Measurements from ENCODE around the gene FRAS1. TPM values are rescaled to one million over a fixed set of nuclear protein-coding genes. Genes with fewer than 3 reads are reported as not detected.

FRAS1 gene
- total RNA-seq, 1 donor from 2014 or later, result not detected

DNA sequence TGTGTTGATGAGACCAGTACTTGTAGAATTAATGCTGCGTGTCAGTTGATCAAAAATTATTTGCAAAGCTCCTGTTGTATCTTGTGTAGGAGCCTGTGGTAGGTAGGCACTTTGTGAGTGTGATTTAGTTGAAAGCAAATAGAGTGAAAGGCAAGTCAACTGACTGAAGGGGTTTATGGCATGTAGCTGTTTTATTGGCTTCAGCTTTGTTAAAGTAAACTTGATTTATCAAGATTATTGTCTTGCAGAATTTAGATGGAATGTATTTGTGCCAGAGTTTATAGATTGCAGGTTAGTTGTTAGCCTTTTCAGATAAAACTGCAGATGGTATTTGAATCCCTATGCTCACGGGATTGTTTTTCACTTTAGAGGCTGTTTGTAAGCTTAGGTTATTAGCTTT lies 128.0 kb downstream of the FRAS1 start:
- TF ChIP-seq, protein P1, sequence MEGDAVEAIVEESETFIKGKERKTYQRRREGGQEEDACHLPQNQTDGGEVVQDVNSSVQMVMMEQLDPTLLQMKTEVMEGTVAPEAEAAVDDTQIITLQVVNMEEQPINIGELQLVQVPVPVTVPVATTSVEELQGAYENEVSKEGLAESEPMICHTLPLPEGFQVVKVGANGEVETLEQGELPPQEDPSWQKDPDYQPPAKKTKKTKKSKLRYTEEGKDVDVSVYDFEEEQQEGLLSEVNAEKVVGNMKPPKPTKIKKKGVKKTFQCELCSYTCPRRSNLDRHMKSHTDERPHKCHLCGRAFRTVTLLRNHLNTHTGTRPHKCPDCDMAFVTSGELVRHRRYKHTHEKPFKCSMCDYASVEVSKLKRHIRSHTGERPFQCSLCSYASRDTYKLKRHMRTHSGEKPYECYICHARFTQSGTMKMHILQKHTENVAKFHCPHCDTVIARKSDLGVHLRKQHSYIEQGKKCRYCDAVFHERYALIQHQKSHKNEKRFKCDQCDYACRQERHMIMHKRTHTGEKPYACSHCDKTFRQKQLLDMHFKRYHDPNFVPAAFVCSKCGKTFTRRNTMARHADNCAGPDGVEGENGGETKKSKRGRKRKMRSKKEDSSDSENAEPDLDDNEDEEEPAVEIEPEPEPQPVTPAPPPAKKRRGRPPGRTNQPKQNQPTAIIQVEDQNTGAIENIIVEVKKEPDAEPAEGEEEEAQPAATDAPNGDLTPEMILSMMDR (IDR thresholded peaks at IDR 0.05), result no peak
- Mint-ChIP-seq H3K4me3 (no peak overlapping the region), H3K9me3 (peaks cover 2% of the 10 kb centered on the region), H3K27ac (no peak overlapping the region), H3K4me1 (no peaks in the 10 kb centered on the region), H3K27me3 (peaks cover 4% of the 10 kb centered on the region), H3K36me3 (ENCODE audit: low read depth) (no peaks in the 10 kb centered on the region)
- DNase-seq (no peak), ATAC-seq (ENCODE audit: low read depth) (no peak)
- ChIA-PET CTCF (no interaction called here), POLR2A (no interaction called here)
- intact Hi-C loops (cut with micrococcal nuclease), result no loop called here

DNA sequence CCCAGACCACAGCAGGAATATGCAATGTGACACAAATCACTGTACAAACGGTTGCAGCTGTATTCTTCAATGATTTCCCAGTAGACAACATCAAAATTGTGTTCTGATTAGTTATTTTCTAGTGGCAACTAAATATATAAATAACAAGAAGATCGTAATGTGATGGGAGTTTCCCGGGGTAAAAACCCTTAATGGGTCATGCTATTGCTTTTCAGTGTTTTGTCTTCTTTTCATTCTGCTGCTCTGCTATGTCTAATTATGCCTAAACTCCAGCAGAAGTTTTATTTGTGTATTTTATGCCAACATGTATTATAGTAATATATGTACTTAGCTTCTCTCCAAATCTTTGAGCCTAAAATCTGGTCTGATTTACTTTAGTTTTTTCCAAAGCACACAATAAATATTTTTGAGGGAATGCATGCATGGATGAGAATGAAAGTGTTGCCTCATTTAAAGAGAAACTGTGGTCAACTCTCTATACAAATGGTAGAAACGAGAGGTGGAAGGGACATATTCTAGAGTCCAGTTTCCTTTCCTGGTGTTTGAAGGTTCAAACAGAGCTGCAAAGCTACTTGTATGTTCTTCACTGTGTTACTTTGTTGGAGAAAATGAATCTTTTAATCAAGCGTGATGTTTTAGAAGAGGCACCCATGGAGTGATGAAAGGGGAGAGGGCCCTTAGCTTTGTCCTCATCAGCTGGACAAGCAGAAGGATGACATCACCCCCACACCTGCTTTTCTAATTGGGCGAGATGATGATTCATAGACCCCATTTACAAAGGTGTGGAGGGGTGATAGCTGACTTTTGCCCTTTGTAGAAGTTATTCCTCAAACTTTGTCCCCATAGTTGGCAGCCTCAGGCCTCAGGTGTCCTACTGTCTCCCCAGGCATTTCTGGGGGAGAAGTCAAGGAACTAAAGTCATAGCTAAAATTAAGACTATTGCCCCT lies 129.7 kb downstream of the FRAS1 start:
- intact Hi-C loops (cut with micrococcal nuclease), result no loop called here
- Mint-ChIP-seq H3K4me3 (no peak overlapping the region), H3K27me3 (peaks cover 4% of the 10 kb centered on the region), H3K27ac (no peak overlapping the region), H3K36me3 (ENCODE audit: low read depth) (no peaks in the 10 kb centered on the region), H3K4me1 (no peaks in the 10 kb centered on the region), H3K9me3 (no peaks in the 10 kb centered on the region)
- TF ChIP-seq, protein P1 (IDR thresholded peaks at IDR 0.05), result no peak
- DNase-seq (no peak), ATAC-seq (ENCODE audit: low read depth) (no peak)
- ChIA-PET CTCF (no interaction called here), POLR2A (no interaction called here)

DNA sequence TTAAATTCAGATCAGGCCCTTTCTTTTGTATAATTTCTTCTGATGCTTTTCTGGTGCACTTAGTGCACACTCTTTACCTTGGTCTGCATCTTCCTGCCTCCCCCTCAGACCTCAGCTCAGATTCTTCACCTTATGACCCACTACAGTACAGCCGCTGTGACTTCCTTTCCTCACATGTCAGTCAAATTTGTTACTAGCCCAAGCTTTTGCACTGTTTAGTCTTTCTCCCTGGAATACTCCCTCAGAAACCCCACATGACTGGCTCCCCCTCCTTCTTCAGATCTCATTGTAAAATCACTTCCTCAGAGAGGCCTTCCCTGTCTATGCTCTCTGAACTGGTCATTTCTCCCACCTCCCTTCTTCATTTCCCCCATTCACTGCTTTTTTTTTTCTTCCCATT lies 132.9 kb downstream of the FRAS1 start:
- POLR2A ChIA-PET, result no interaction called here
- H3K9me3 Mint-ChIP-seq, result no peaks in the 10 kb centered on the region

DNA sequence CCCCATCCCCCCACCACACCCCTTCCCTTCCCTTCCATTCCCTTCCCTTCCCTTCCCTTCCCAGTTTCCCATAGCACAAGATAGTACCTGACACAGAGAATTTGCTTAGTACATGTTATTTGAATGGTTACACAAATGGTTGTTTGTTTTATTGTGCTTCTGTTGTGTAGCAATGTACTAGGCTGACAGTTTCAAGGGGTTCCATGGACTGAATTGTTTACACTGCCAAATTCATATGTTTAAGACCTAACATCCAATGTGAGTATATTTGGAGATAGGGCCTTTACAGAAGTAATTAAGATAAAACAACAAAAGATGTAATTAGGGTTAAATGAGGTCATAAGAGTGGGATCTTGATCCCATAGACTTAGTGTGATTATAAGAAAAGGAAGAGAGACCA lies 133.5 kb downstream of the FRAS1 start:
- Mint-ChIP-seq H3K27me3 (no peaks in the 10 kb centered on the region), H3K27ac (no peak overlapping the region), H3K36me3 (ENCODE audit: low read depth) (no peaks in the 10 kb centered on the region), H3K4me3 (no peak overlapping the region), H3K9me3 (peaks cover under 1% of the 10 kb centered on the region), H3K4me1 (no peaks in the 10 kb centered on the region)
- ChIA-PET POLR2A (no interaction called here), CTCF (no interaction called here)
- DNase-seq (no peak), ATAC-seq (ENCODE audit: low read depth) (no peak)
- TF ChIP-seq, protein P1 (IDR thresholded peaks at IDR 0.05), result no peak
- intact Hi-C loops (cut with micrococcal nuclease), result no loop called here

More for the DNA sequence above, 132.9 kb downstream of the FRAS1 start:
- intact Hi-C loops (cut with micrococcal nuclease), result no loop called here
- no peak for ATAC-seq (ENCODE audit: low read depth)
- Mint-ChIP-seq H3K4me3 (no peak overlapping the region), H3K27me3 (no peaks in the 10 kb centered on the region), H3K27ac (no peak overlapping the region), H3K4me1 (no peaks in the 10 kb centered on the region), H3K36me3 (ENCODE audit: low read depth) (no peaks in the 10 kb centered on the region)
- TF ChIP-seq, protein P1 (IDR thresholded peaks at IDR 0.05), result no peak
- no peak for DNase-seq
- CTCF ChIA-PET, result no interaction called here

DNA sequence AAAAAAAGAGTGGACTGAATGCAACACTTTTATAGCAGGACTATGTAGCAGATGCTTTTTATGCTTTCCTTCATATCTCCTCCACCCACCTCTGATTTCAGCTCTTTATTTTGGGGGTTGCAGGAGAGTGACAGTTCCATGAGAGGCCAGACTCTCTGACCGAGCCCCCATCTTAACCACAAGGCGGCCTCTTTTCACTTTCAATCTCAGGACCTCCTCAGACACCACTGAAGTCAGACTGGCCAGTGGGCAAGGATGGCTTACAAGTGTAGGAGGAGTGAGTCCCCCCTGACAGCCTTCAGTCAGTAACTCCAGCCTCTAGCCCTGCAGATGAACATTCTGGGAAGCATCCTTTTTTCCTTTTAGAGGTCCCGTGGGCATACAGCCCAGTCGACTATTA lies 140.8 kb downstream of the FRAS1 start:
- Mint-ChIP-seq H3K27me3 (no peaks in the 10 kb centered on the region), H3K9me3 (peaks cover 2% of the 10 kb centered on the region), H3K4me1 (no peaks in the 10 kb centered on the region), H3K27ac (no peak overlapping the region), H3K4me3 (no peak overlapping the region), H3K36me3 (ENCODE audit: low read depth) (no peaks in the 10 kb centered on the region)
- intact Hi-C loops (cut with micrococcal nuclease), result no loop called here
- DNase-seq (no peak), ATAC-seq (ENCODE audit: low read depth) (no peak)
- TF ChIP-seq, protein P1 (IDR thresholded peaks at IDR 0.05), result no peak
- POLR2A ChIA-PET, result no interaction called here
- CTCF ChIA-PET, result no interaction called here

Data from activated B cell treated with CpG ODN at 0.5 μM for 24 hours (primary cell).